Keratinocyte (primary cell): Measurements from ENCODE around the gene ZEB2. TPM values are rescaled to one million over a fixed set of nuclear protein-coding genes. Genes with fewer than 3 reads are reported as not detected.

Experiments
- DNase-seq: peaks from one replicate; pipeline ENCODE4 v3.0.0-alpha.2; 2011; ENCODE audit warnings: low read depth, missing footprints, low spot score
- FAIRE-seq: peaks from 2 replicates; lab custom pipeline; 2011; peaks lifted over from hg19 to GRCh38; lab: Jason Lieb, UNC
- H2AFZ ChIP-seq: 2 replicates; pipeline ENCODE4 v1.6.0; 2012; ENCODE audit warnings: low read length, control low read depth, inconsistent platforms; ENCODE audit not compliant: control insufficient read depth
- H3K27ac ChIP-seq: 2 replicates; pipeline ENCODE4 v1.5.1; 2011; ENCODE audit warnings: low read length; ENCODE audit not compliant: control insufficient read depth, insufficient read depth
- H3K27me3 ChIP-seq: 3 replicates; pipeline ENCODE4 v1.6.0; 2011; ENCODE audit warnings: low read length; ENCODE audit not compliant: control insufficient read depth, insufficient read depth; ENCODE audit errors: extremely low read depth
- H3K36me3 ChIP-seq, 2 experiments: 2 replicates in 1 of 2; 3 replicates in 1 of 2; pipeline ENCODE4 v1.5.1; 2011; ENCODE audit warnings: low read length in 2 of 2, mild to moderate bottlenecking in 1 of 2; ENCODE audit not compliant: control insufficient read depth in 2 of 2, insufficient read depth in 2 of 2; ENCODE audit errors: extremely low read depth in 1 of 2
- H3K4me1 ChIP-seq: 3 replicates; pipeline ENCODE4 v1.5.1; 2011; ENCODE audit warnings: low read length; ENCODE audit not compliant: control insufficient read depth, insufficient read depth; ENCODE audit errors: extremely low read depth
- H3K4me2 ChIP-seq: 3 replicates; pipeline ENCODE4 v1.6.0; 2011; ENCODE audit warnings: low read depth, low read length; ENCODE audit not compliant: control insufficient read depth, insufficient read depth; ENCODE audit errors: extremely low read depth
- H3K4me3 ChIP-seq, 3 experiments: fragments of 200-600 bp in 1 of 3; sonication (generic) in 1 of 3; 2 replicates in 2 of 3; 3 replicates in 1 of 3; pipeline ENCODE4 v1.5.1; 2011 to 2016; ENCODE audit warnings: low read length in 3 of 3, mild to moderate bottlenecking in 3 of 3, control low read depth in 2 of 3, inconsistent platforms in 1 of 3, low read depth in 1 of 3, mixed read lengths in 1 of 3, mixed run types in 1 of 3, moderate library complexity in 1 of 3; ENCODE audit not compliant: control insufficient read depth in 2 of 3, insufficient read depth in 2 of 3; ENCODE audit errors: extremely low read depth in 1 of 3
- H3K79me2 ChIP-seq: 2 replicates; pipeline ENCODE4 v1.6.0; 2012; ENCODE audit warnings: low read length; ENCODE audit not compliant: control insufficient read depth, insufficient read depth
- H3K9ac ChIP-seq: 3 replicates; pipeline ENCODE4 v1.6.0; 2011; ENCODE audit warnings: low read length; ENCODE audit not compliant: control insufficient read depth, insufficient read depth; ENCODE audit errors: extremely low read depth
- H3K9me1 ChIP-seq: 3 replicates; pipeline ENCODE4 v1.6.0; 2011; ENCODE audit warnings: low read length; ENCODE audit not compliant: control insufficient read depth, insufficient read depth; ENCODE audit errors: extremely low read depth
- H3K9me3 ChIP-seq: 2 replicates; pipeline ENCODE4 v1.5.1; 2012; ENCODE audit warnings: low read depth, low read length; ENCODE audit not compliant: control insufficient read depth
- H4K20me1 ChIP-seq: 3 replicates; pipeline ENCODE4 v1.6.0; 2011; ENCODE audit warnings: low read length; ENCODE audit not compliant: control insufficient read depth, insufficient read depth; ENCODE audit errors: extremely low read depth
- EZH2 ChIP-seq: IDR thresholded peaks from one replicate; pipeline ENCODE4 v1.6.1; 2012; ENCODE audit warnings: inconsistent platforms, mild to moderate bottlenecking, low read length, moderate library complexity
- dilution Hi-C: fragments of 300-500 bp; cut with MboI; formaldehyde crosslinking; loops from one replicate; pipeline ENCODE4 v1.7.0; 2020; ENCODE audit warnings: low sequenced_read_pairs; ENCODE audit not compliant: extremely low pct_ligation_motif_present
- polyA plus RNA-seq, 5 experiments: library from polyadenylated mRNA; depleted of rRNA in 3 of 5; stranded (reverse) in 3 of 5; stranded (forward) in 1 of 5; unstranded in 1 of 5; fragments of >200 nt; gene quantifications; 1 replicate in 1 of 5; 2 replicates in 3 of 5; 3 replicates in 1 of 5; pipeline versions ENCODE4 v1.2.1 to v1.2.3, GENCODE V29; 2011 to 2012; ENCODE audit warnings: missing spikeins in 2 of 5, low read depth in 1 of 5, low replicate concordance in 1 of 5
- TF ChIP-seq, protein P1 (sequence below), 3 experiments: IDR thresholded peaks in 1 of 3; conservative IDR thresholded peaks in 1 of 3; optimal IDR thresholded peaks in 1 of 3; 2 replicates in 2 of 3; 3 replicates in 1 of 3; pipeline versions ENCODE3 to v1.5.1; 2011; ENCODE audit warnings: low read length in 3 of 3, mild to moderate bottlenecking in 3 of 3, moderate library complexity in 2 of 3, control low read depth in 1 of 3, inconsistent platforms in 1 of 3; ENCODE audit not compliant: insufficient read depth in 2 of 3; ENCODE audit errors: extremely low read depth in 1 of 3

Gene ZEB2
- polyA plus RNA-seq, 1 donor (not counting 4 experiments of a cell fraction or from before 2014, with no cell fraction given) = 0.12 TPM

DNA sequence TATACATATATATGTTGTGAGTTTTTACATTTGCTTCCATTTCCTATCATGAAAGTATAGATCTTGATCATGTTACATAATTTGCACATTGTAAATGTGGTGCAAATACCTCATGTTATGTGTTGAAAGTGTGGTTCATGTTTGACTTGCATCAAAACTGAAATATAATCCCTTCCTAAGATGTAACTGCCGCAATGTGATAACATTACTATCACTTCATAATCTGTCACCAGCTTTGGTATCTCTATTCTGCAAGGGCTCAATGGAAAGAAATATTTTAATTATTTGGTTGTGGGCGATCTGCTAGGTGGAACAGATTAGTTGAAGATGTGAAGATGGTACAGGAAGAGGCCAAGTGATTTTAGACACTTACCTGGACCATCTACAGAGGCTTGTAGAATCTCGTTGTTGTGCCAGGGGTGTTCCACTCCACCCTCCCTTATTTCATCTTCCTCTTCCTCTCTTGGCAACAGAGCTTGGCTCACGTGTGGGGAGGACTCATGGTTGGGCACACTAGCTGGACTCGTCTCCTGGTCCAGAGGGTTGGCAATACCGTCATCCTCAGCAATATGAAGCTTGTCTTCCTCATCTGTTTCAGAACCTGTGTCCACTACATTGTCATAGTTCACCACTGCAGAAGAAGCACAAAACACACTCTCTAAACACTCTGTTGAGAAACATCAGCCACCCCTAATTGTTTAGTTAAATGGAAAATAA lies 90.4 kb downstream of the ZEB2 start:
- H4K20me1 ChIP-seq = no peaks in the 10 kb centered on the region
- H3K9me3 ChIP-seq = no peaks in the 10 kb centered on the region
- H3K79me2 ChIP-seq = no peaks in the 10 kb centered on the region
- no peak overlapping the region for H2AFZ ChIP-seq
- H3K9ac ChIP-seq = no peak overlapping the region
- dilution Hi-C loops = no loop called here
- TF ChIP-seq, protein P1, sequence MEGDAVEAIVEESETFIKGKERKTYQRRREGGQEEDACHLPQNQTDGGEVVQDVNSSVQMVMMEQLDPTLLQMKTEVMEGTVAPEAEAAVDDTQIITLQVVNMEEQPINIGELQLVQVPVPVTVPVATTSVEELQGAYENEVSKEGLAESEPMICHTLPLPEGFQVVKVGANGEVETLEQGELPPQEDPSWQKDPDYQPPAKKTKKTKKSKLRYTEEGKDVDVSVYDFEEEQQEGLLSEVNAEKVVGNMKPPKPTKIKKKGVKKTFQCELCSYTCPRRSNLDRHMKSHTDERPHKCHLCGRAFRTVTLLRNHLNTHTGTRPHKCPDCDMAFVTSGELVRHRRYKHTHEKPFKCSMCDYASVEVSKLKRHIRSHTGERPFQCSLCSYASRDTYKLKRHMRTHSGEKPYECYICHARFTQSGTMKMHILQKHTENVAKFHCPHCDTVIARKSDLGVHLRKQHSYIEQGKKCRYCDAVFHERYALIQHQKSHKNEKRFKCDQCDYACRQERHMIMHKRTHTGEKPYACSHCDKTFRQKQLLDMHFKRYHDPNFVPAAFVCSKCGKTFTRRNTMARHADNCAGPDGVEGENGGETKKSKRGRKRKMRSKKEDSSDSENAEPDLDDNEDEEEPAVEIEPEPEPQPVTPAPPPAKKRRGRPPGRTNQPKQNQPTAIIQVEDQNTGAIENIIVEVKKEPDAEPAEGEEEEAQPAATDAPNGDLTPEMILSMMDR (optimal IDR thresholded peaks at IDR 0.05 in 1 of 3, IDR thresholded peaks at IDR 0.05 in 1 of 3, conservative IDR thresholded peaks at IDR 0.05 in 1 of 3; ENCODE audit: extremely low read depth in 1 of 3, insufficient read depth in 2 of 3, low read length in 3 of 3) = no peak
- TF ChIP-seq EZH2 = no peak
- H3K9me1 ChIP-seq = no peaks in the 10 kb centered on the region
- H3K27me3 ChIP-seq = no peaks in the 10 kb centered on the region
- no peak overlapping the region for H3K4me3 ChIP-seq
- H3K4me1 ChIP-seq = no peaks in the 10 kb centered on the region
- no peak for FAIRE-seq
- H3K27ac ChIP-seq = no peak overlapping the region
- no peak overlapping the region for H3K4me2 ChIP-seq
- DNase-seq = no peak
- no peaks in the 10 kb centered on the region for H3K36me3 ChIP-seq

DNA sequence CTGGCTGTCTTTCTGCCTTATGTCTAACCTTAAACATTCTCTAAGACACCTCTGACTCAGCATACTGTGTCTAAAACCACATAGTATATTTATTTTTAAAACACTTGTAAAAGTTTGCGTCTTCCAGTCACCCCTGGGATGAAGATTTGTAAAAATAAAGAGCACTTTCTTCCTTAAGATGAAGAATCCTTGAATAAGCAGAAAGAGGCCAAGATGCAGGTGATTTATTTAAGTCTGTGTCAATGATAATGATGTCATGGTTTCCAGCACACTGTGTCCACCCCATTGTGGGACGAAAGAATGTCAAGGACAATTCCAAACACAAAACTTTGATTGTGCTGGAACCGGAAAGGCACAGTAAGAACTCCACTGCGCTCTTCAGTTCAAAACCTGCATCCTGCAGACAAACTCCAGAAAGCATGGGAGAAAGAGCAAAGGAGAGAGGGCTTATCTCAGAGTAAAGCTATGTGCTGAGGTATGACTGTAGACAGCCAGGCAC lies 92.9 kb downstream of the ZEB2 start:
- Histone ChIP-seq H3K9me1 (no peaks in the 10 kb centered on the region), H3K4me2 (no peak overlapping the region), H3K36me3 (no peaks in the 10 kb centered on the region), H3K27me3 (no peaks in the 10 kb centered on the region), H3K9ac (no peak overlapping the region), H3K4me1 (no peaks in the 10 kb centered on the region), H4K20me1 (no peaks in the 10 kb centered on the region), H3K79me2 (no peaks in the 10 kb centered on the region), H3K9me3 (no peaks in the 10 kb centered on the region), H3K27ac (no peak overlapping the region), H2AFZ (no peak overlapping the region), H3K4me3 (no peak overlapping the region)
- no peak for TF ChIP-seq EZH2
- TF ChIP-seq, protein P1 (optimal IDR thresholded peaks at IDR 0.05 in 1 of 3, IDR thresholded peaks at IDR 0.05 in 1 of 3, conservative IDR thresholded peaks at IDR 0.05 in 1 of 3; ENCODE audit: extremely low read depth in 1 of 3, insufficient read depth in 2 of 3, low read length in 3 of 3) = no peak
- FAIRE-seq (no peak), DNase-seq (no peak)
- dilution Hi-C loops = no loop called here
